NCI-H2107 treated with DMSO at 0.1 percent for 48 hours (cell line): ENCODE data around the gene CYP2A13.
"Not testable (repeated sequence)": the region's sequence is repeated elsewhere in the genome, so short reads cannot be mapped to it uniquely, and the experiment has no call there.

Experiments
- DNase-seq: peaks from one replicate; lab custom pipeline; 2025; ENCODE audit not compliant: unreplicated experiment; lab: John Stamatoyannopoulos, UW

The CYP2A13 gene, protein sequence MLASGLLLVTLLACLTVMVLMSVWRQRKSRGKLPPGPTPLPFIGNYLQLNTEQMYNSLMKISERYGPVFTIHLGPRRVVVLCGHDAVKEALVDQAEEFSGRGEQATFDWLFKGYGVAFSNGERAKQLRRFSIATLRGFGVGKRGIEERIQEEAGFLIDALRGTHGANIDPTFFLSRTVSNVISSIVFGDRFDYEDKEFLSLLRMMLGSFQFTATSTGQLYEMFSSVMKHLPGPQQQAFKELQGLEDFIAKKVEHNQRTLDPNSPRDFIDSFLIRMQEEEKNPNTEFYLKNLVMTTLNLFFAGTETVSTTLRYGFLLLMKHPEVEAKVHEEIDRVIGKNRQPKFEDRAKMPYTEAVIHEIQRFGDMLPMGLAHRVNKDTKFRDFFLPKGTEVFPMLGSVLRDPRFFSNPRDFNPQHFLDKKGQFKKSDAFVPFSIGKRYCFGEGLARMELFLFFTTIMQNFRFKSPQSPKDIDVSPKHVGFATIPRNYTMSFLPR

DNA sequence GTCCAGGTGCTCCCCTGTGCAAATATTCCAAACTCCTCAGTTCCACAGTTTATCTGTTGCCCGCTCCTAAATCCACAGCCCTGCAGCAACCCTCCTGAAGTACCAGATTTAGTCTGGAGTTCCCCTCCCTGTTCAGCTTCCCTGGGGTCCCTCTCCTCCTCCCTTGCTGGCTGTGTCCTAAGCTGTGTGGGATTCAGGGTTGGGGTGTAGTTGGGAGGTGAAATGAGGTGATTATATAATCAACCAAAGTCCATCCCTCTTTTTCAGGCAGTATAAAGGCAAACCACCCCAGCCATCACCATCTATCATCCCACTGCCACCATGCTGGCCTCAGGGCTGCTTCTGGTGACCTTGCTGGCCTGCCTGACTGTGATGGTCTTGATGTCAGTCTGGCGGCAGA lies at the start of gene CYP2A13:
TSS of gene CYP2A13 (plus strand) at position 301 of the 400 bp plus-strand sequence. CDS start at position 322, 21 bp downstream.
- no peak for DNase-seq

- DNase-seq, result no peak
Measured at GRCh38 chr19:41039806-41040205, 48.4 kb upstream of the CYP2A13 start.

DNA sequence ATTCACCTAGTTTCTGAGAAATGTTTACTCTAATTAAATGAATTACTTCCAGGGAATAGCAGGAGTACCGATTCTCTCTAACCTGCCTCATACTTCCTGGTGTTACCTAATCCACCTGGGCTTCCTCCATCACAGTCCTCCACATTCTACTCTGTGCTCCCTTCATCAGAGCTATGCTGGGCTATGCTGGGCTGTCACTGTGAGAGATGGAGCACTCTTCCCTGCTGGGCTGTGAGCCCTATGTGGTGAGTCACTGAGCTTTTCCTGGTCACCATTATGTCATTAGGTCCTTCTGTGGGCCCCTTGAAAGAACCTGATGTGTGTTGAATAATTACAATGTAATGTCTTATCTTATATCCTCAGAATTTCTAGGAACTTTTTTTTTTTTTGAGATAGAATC lies 43.2 kb upstream of the CYP2A13 start:
- not testable (repeated sequence) for DNase-seq

- no peak for DNase-seq
Measured at GRCh38 chr19:41050426-41050825, 37.8 kb upstream of the CYP2A13 start.

DNA sequence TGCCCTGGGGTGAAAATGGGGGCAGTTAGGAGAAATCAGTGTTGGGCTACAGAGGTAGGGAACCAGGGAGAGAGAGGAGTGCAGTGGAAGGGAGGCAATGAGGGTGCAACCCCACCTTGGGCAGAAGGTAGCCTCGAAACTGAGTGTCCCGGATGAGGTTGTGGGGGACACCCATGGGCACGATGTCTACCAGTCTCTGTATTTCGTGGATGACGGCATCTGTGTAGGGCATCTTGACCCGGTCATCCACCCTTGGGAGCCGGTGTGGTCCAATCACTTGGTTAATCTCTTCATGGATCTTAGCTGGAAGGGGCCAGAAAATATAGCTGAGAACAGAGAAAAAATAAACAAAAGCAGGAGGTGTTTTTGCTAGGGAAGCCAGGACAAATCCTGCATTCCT lies 36.1 kb upstream of the CYP2A13 start:
- DNase-seq, result not testable (repeated sequence)

GRCh38 chr19:41053331-41053730 lies 34.9 kb upstream of the CYP2A13 start:
- not testable (repeated sequence) for DNase-seq

DNA sequence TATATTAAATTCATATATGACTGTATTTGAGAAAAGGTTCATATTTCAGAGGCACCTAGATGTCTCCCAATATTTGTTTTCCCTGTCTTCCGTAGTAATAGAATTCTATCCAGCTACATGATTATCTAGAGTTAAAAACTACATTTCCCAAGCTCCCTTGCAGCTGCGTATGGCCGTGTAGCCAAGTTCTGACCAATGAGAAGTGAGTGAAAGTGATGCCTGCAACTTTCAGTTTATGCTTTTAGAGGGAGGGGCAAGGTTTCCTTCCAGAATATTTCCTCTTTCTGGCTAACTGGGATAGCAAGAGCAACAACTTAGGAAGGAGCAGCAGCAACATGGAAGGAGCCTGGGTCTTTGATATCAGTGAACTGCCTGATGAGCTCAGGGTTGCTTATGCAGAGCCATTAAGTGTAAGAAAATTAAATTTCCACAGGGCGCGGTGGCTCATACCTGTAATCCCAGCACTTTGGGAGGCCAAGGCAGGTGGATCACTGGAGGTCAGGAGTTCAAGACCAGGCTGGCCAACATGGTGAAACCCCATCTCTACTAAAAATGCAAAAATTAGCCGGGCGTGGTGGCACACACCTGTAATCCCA lies 23.2 kb upstream of the CYP2A13 start:
- DNase-seq, result no peak

DNA sequence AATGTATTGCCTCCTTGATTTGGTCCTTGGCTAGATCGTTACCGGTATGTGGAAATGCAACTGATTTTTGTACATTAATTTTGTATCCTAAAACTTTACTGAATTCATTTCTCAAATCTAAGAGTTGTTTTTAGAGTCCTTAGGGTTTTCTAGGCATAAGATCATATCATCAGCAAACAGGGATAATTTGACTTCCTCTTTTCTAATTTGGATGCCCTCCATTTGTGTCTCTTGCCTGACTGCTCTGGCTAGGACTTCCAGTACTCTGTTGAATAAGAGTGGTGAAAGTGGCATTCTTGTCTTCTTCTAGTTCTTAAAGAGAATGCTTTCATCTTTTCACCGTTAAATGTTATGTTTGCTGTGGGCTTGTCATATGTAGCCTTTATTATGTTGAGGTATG lies 12.0 kb upstream of the CYP2A13 start:
- no peak for DNase-seq

- DNase-seq, result no peak
Measured at GRCh38 chr19:41083516-41083915, 4.7 kb upstream of the CYP2A13 start.

DNA sequence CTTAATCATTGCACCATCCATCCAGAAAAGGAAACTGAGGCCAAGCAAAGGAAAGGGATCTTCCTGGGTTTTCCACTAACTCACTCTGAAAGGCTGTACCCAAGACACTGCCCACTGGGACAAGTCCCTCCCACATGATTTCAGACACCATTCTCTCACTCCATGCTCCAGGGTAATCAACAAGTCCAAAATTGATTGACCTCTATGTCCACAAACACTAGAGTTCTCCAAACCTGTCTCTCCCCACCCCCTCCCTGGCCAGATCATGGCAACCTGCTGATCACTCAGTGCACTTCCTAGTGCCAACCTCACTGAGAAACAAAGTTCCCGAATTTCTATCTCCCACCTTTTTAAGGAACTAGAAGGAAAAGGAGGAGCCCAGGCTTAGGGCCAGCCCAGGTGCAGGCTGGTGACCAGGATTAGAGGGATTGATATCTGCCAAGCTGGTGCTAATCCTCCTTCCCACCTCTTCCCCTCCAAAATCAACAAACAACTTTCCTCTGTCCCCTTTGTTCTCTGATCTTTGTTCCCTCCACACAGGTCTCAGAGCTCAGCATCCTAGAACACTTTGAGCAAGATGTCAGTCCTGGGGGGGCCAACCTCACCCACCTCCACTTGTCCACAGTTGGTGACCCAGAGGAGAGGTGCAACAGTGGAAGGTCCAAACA lies 2.4 kb upstream of the CYP2A13 start:
- DNase-seq, result no peak

GRCh38 chr19:41089959-41090358 lies 1.7 kb downstream of the CYP2A13 start:
- no peak for DNase-seq

DNA sequence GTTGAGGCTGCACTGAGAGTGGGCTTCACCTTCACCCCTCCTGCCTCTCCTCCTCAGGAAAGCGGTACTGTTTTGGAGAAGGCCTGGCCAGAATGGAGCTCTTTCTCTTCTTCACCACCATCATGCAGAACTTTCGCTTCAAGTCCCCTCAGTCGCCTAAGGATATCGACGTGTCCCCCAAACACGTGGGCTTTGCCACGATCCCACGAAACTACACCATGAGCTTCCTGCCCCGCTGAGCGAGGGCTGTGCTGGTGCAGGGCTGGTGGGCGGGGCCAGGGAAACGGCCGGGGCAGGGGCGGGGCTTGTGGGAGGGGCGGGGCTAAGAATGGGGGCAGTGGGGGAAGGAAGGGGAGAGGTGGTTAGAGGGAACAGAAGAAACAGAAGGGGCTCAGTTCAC lies 7.5 kb downstream of the CYP2A13 start:
- no peak for DNase-seq

- no peak for DNase-seq
Measured at GRCh38 chr19:41096353-41096752, 8.1 kb downstream of the CYP2A13 start.

- no peak for DNase-seq
Measured at GRCh38 chr19:41097302-41097701, 9.1 kb downstream of the CYP2A13 start.

DNA sequence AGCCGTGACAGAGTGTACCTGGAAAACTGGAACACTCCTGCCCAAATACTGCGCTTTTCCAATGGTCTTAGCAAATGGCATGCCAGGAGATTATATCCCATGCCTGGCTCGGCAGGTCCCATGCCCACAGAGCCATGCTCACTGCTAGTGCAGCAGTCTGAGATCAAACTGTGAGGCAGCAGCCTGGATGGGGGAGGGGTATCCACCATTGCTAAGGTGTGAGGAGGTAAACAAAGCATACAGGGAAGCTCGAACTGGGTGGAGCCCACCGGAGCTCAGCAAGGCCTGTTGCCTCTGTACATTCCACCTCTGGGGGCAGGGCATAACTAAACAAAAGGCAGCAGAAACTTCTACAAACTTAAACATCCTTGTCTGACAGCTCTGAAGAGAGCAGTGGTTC lies 10.5 kb downstream of the CYP2A13 start:
- DNase-seq, result no peak

- not testable (repeated sequence) for DNase-seq
Measured at GRCh38 chr19:41102210-41102609, 14.0 kb downstream of the CYP2A13 start.

- no peak for DNase-seq
Measured at GRCh38 chr19:41106177-41106576, 17.9 kb downstream of the CYP2A13 start.

- DNase-seq, result no peak
Measured at GRCh38 chr19:41111296-41111695, 23.0 kb downstream of the CYP2A13 start.

GRCh38 chr19:41111750-41112295 lies 23.6 kb downstream of the CYP2A13 start:
- DNase-seq, result no peak

DNA sequence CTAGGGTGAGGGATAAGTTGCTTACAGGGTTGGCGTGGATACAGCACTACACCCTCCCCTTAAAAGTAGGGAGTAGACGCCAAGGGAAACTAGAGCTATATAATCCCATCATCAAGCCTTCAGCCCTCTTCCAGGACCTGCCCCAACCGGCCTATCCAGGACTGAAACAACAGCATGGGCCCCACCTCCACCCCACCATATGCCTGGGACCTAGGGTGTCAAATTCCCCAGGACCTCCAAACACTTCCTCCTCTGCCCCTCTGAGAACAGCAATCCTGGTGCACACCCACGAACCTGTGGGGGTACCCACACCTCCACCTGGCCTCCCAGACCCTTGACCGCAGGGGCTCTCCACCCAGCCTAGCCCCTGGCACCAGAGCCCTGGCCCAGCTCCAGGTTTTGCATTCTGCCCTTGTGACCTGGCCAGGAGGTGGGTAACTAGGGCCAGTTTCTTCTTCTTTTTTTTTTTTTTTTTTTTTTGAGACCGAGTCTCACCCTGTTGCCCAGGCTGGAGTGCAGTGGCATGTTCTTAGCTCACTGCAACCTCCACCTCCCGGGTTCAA lies 24.6 kb downstream of the CYP2A13 start:
- DNase-seq, result no peak

DNA sequence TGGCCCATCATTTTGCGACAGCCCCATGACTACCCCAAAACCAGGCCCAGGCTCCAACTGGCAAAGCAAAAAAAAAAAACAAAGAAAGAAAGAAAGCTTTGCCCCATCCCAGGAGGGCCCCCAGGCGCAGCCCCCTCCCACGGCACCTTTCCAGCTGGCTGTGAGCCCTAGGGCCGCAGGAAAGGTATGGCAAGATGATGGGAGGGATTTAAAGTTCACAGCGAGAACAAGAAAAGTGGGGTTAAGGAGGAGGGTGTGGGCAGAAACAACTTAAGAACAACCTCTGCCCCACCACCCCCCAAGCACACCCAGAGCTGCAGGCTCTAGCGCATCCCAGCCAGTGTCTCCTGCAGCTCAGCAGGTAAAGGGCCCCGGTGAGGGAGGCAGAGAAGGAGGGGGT lies 25.9 kb downstream of the CYP2A13 start, which contains the start of gene CYP2F1:
TSS of gene CYP2F1 (plus strand) at position 301 of the 400 bp plus-strand sequence. CDS start 1,757 bp downstream, outside the sequence.
- no peak for DNase-seq
